Suprapubic skin (tissue), 4 donors: Measurements from ENCODE around the gene MYL10.

Experiments used
- CTCF ChIP-seq, 2 donors: fragments of 200-600 bp in 1 of 2; fragments of 450-650 bp in 1 of 2; sonication (generic) in 1 of 2; IDR thresholded peaks; one replicate each; pipeline ENCODE4 v1.5.1; 2016 to 2019; ENCODE audit warnings: antibody characterized with exemption in 2 of 2, mild to moderate bottlenecking in 1 of 2, moderate library complexity in 1 of 2
- EP300 ChIP-seq: sonication (generic); formaldehyde crosslinking; IDR thresholded peaks from one replicate; pipeline ENCODE4 v1.6.1; 2017; ENCODE audit warnings: antibody characterized with exemption
- POLR2A ChIP-seq, 2 donors: fragments of 450-650 bp; IDR thresholded peaks; one replicate each; pipeline ENCODE4 v1.6.1; 2017; ENCODE audit warnings: antibody characterized with exemption in 2 of 2, mild to moderate bottlenecking in 2 of 2, moderate library complexity in 2 of 2
- POLR2AphosphoS5 ChIP-seq, 3 donors: sonication (generic); formaldehyde crosslinking; IDR thresholded peaks; one replicate each; pipeline ENCODE4 v1.6.1; 2017; ENCODE audit warnings: antibody characterized with exemption in 3 of 3

GRCh38 chr7:101580596-101580995 is 48.5 kb downstream of the MYL10 start:
- TF ChIP-seq CTCF (IDR thresholded peaks at IDR 0.05) (no peak), EP300 (no peak), POLR2A (IDR thresholded peaks at IDR 0.05) (no peak), POLR2AphosphoS5 (IDR thresholded peaks at IDR 0.05) (no peak)
